Measurements from ENCODE around the gene HLA-G.

DNA sequence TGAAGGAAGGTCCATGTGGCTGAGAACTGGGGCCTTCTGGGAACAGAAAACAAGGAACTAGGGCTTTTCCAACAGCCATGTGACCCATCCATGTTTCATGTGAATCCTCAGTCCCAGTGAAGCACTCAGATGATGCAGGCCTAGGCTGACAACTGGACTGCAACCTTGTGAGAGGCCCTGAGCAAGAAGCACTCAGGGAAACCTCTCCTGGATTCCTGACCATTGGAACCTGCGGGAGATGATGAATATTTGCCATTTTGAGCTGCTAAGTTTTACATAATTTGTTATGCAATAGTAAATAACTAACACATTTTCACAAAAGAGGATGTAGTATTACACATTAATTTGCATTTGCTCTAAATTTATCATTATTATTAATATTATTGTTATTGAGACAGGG, 38.4 kb upstream of the HLA-G start:
- TF ChIP-seq, protein P1, sequence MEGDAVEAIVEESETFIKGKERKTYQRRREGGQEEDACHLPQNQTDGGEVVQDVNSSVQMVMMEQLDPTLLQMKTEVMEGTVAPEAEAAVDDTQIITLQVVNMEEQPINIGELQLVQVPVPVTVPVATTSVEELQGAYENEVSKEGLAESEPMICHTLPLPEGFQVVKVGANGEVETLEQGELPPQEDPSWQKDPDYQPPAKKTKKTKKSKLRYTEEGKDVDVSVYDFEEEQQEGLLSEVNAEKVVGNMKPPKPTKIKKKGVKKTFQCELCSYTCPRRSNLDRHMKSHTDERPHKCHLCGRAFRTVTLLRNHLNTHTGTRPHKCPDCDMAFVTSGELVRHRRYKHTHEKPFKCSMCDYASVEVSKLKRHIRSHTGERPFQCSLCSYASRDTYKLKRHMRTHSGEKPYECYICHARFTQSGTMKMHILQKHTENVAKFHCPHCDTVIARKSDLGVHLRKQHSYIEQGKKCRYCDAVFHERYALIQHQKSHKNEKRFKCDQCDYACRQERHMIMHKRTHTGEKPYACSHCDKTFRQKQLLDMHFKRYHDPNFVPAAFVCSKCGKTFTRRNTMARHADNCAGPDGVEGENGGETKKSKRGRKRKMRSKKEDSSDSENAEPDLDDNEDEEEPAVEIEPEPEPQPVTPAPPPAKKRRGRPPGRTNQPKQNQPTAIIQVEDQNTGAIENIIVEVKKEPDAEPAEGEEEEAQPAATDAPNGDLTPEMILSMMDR (conservative IDR thresholded peaks at IDR 0.05) = no peak
- no peak for TF ChIP-seq EZH2 (IDR thresholded peaks at IDR 0.05; ENCODE audit: low read depth)
